H9 (cell line): ENCODE data around the gene KCNMA1. TPM values are rescaled to one million over a fixed set of nuclear protein-coding genes. Genes with fewer than 3 reads are reported as not detected.

Experiments
- DNase-seq: peaks from one replicate; pipeline ENCODE4 v3.0.0-alpha.2; 2017
- H2AFZ ChIP-seq: one replicate; pipeline ENCODE4 v1.6.1; 2013; ENCODE audit warnings: mild to moderate bottlenecking, low read length, control low read depth, moderate library complexity
- H2AK5ac ChIP-seq: 2 replicates; pipeline ENCODE4 v1.6.1; 2013; ENCODE audit warnings: low read length, control low read depth, mixed read lengths; ENCODE audit not compliant: insufficient read length
- H2BK120ac ChIP-seq: one replicate; pipeline ENCODE4 v1.6.1; 2013; ENCODE audit warnings: low read depth, mild to moderate bottlenecking, low read length, control low read depth, inconsistent platforms; ENCODE audit not compliant: poor library complexity, severe bottlenecking
- H2BK12ac ChIP-seq: 2 replicates; pipeline ENCODE4 v1.6.1; 2013; ENCODE audit warnings: low read length, control low read depth, mixed read lengths, low read depth; ENCODE audit not compliant: insufficient read length
- H2BK15ac ChIP-seq: 2 replicates; pipeline ENCODE4 v1.6.1; 2013; ENCODE audit warnings: low read depth, low read length, control low read depth
- H2BK20ac ChIP-seq: one replicate; pipeline ENCODE4 v1.6.1; 2013; ENCODE audit warnings: low read depth, mild to moderate bottlenecking, low read length, control low read depth, inconsistent platforms; ENCODE audit not compliant: poor library complexity, severe bottlenecking
- H2BK5ac ChIP-seq: 2 replicates; pipeline ENCODE4 v1.6.1; 2013; ENCODE audit warnings: low read length, control low read depth, mixed read lengths; ENCODE audit not compliant: insufficient read length
- H3K14ac ChIP-seq: 2 replicates; pipeline ENCODE4 v1.6.1; 2013; ENCODE audit warnings: low read length, control low read depth; ENCODE audit not compliant: insufficient read depth
- H3K18ac ChIP-seq: 2 replicates; pipeline ENCODE4 v1.6.1; 2013; ENCODE audit warnings: low read depth, mild to moderate bottlenecking, mixed read lengths, low read length, control low read depth; ENCODE audit not compliant: insufficient read length
- H3K23ac ChIP-seq: 2 replicates; pipeline ENCODE4 v1.6.1; 2013; ENCODE audit warnings: low read length, control low read depth, mixed read lengths, low read depth; ENCODE audit not compliant: insufficient read length
- H3K23me2 ChIP-seq: 2 replicates; pipeline ENCODE4 v1.6.1; 2013; ENCODE audit warnings: low read depth, mild to moderate bottlenecking, mixed read lengths, low read length, control low read depth; ENCODE audit not compliant: insufficient read length, poor library complexity, severe bottlenecking
- H3K27ac ChIP-seq: 2 replicates; pipeline ENCODE4 v1.5.1; 2013; ENCODE audit warnings: low read length, control low read depth, mixed read lengths, low read depth; ENCODE audit not compliant: insufficient read length
- H3K27me3 ChIP-seq: 2 replicates; pipeline ENCODE4 v1.6.1; 2013; ENCODE audit warnings: low read length, control low read depth, inconsistent platforms; ENCODE audit not compliant: insufficient read depth
- H3K4ac ChIP-seq: 2 replicates; pipeline ENCODE4 v1.6.1; 2013; ENCODE audit warnings: low read depth, mild to moderate bottlenecking, control low read depth, inconsistent platforms, low read length, moderate library complexity
- H3K4me1 ChIP-seq: 2 replicates; pipeline ENCODE4 v1.6.1; 2013; ENCODE audit warnings: low read length, control low read depth, inconsistent platforms; ENCODE audit not compliant: insufficient read depth
- H3K4me2 ChIP-seq: 2 replicates; pipeline ENCODE4 v1.6.1; 2013; ENCODE audit warnings: low read length, control low read depth, mixed read lengths; ENCODE audit not compliant: insufficient read length, insufficient read depth
- H3K56ac ChIP-seq: 2 replicates; pipeline ENCODE4 v1.6.1; 2013; ENCODE audit warnings: low read depth, mild to moderate bottlenecking, mixed read lengths, low read length, control low read depth; ENCODE audit not compliant: insufficient read length
- H3K79me1 ChIP-seq: 2 replicates; pipeline ENCODE4 v1.6.1; 2013; ENCODE audit warnings: low read depth, mild to moderate bottlenecking, moderate library complexity, low read length, control low read depth, inconsistent platforms; ENCODE audit not compliant: insufficient read depth, poor library complexity, severe bottlenecking
- H3K79me2 ChIP-seq: 2 replicates; pipeline ENCODE4 v1.6.1; 2013; ENCODE audit warnings: low read length, control low read depth, inconsistent platforms; ENCODE audit not compliant: insufficient read depth
- H3K9ac ChIP-seq: 2 replicates; pipeline ENCODE4 v1.6.1; 2013; ENCODE audit warnings: low read length, control low read depth, mixed read lengths; ENCODE audit not compliant: insufficient read length; ENCODE audit errors: extremely low read depth
- H3K9me3 ChIP-seq: one replicate; pipeline ENCODE4 v1.6.1; 2013; ENCODE audit warnings: low read depth, low read length, inconsistent platforms; ENCODE audit not compliant: control insufficient read depth
- H3T11ph ChIP-seq: one replicate; pipeline ENCODE4 v1.6.1; 2013; ENCODE audit warnings: mild to moderate bottlenecking, low read length, control low read depth, inconsistent platforms
- H4K20me1 ChIP-seq: one replicate; pipeline ENCODE4 v1.6.1; 2013; ENCODE audit not compliant: control insufficient read depth, insufficient read length, insufficient read depth
- H4K5ac ChIP-seq: 2 replicates; pipeline ENCODE4 v1.6.1; 2013; ENCODE audit warnings: low read depth, mild to moderate bottlenecking, mixed read lengths, low read length, control low read depth; ENCODE audit not compliant: insufficient read length
- H4K8ac ChIP-seq: replicated peaks from 2 replicates; pipeline ENCODE4 v1.6.1; 2013; ENCODE audit warnings: low read length, control low read depth, mixed read lengths, low read depth; ENCODE audit not compliant: insufficient read length
- H4K91ac ChIP-seq: 2 replicates; pipeline ENCODE4 v1.6.1; 2013; ENCODE audit warnings: low read depth, mild to moderate bottlenecking, moderate library complexity, mixed read lengths, low read length, control low read depth; ENCODE audit not compliant: insufficient read length
- H3K27ac Mint-ChIP-seq, 3 experiments: 2 replicates in 2 of 3; 3 replicates in 1 of 3; pipeline ENCODE4 v1.8.0; 2020 to 2021; ENCODE audit warnings: mixed read lengths in 3 of 3, mild to moderate bottlenecking in 1 of 3, moderate library complexity in 1 of 3
- H3K27me3 Mint-ChIP-seq: 2 replicates; pipeline ENCODE4 v1.8.0; 2021; ENCODE audit warnings: low read depth, mild to moderate bottlenecking, moderate library complexity, mixed read lengths
- H3K36me3 Mint-ChIP-seq, 3 experiments: 2 replicates in 2 of 3; 3 replicates in 1 of 3; pipeline ENCODE4 v1.8.0; 2020 to 2021; ENCODE audit warnings: low read depth in 3 of 3, mixed read lengths in 3 of 3; ENCODE audit not compliant: insufficient read depth in 1 of 3
- H3K4me1 Mint-ChIP-seq, 2 experiments: 2 replicates each; pipeline ENCODE4 v1.8.0; 2020; ENCODE audit warnings: mixed read lengths in 2 of 2
- H3K4me3 Mint-ChIP-seq, 2 experiments: 2 replicates in 1 of 2; 3 replicates in 1 of 2; pipeline ENCODE4 v1.8.0; 2020 to 2021; ENCODE audit warnings: mild to moderate bottlenecking in 2 of 2, mixed read lengths in 2 of 2, moderate library complexity in 1 of 2
- H3K9me3 Mint-ChIP-seq, 2 experiments: 2 replicates in 1 of 2; 3 replicates in 1 of 2; pipeline ENCODE4 v1.8.0; 2020; ENCODE audit warnings: mild to moderate bottlenecking in 2 of 2, mixed read lengths in 2 of 2, moderate library complexity in 1 of 2
- CTCF ChIP-seq: fragments of 200-600 bp; sonication (generic); conservative IDR thresholded peaks from 3 replicates; pipeline ENCODE4 v1.8.0; 2021; ENCODE audit warnings: antibody characterized with exemption, mild to moderate bottlenecking
- WGBS: extraction: QIAGEN DNeasy Blood & Tissue Kit; methylation state at CpG from one replicate; pipeline ENCODE4 v1.1.7; 2013; ENCODE audit warnings: missing lambda C conversion rate, low lambda C conversion rate, mixed read lengths; ENCODE audit not compliant: insufficient read length; ENCODE audit errors: extremely low coverage; 5-methylcytosine and 5-hydroxymethylcytosine counted together
- total RNA-seq: library from RNA; stranded (reverse); gene quantifications from 2 replicates; pipeline ENCODE4 v1.2.1, GENCODE V29; 2021

Gene KCNMA1
- total RNA-seq, 1 experiment from 2014 or later, result 2.0 TPM

GRCh38 chr10:76974017-76974691 is 663.5 kb downstream of the KCNMA1 start:
- Mint-ChIP-seq H3K4me1 (peaks cover 15 to 17% of the 10 kb centered on the region in 2 experiments), H3K9me3 (no peaks in the 10 kb centered on the region)

More at GRCh38 chr10:76974017-76974691, 663.5 kb downstream of the KCNMA1 start:
- Histone ChIP-seq H3K23ac (no peak overlapping the region), H3K27me3 (no peaks in the 10 kb centered on the region), H3K4me2 (no peak overlapping the region), H4K91ac (no peak overlapping the region), H3T11ph (no peak overlapping the region), H3K4me1 (no peaks in the 10 kb centered on the region), H3K9me3 (no peaks in the 10 kb centered on the region), H3K79me2 (no peaks in the 10 kb centered on the region), H3K14ac (no peak overlapping the region), H4K8ac (no peak overlapping the region), H4K5ac (no peak overlapping the region), H3K18ac (no peak overlapping the region), H2BK120ac (no peak overlapping the region), H3K79me1 (no peaks in the 10 kb centered on the region), H2AK5ac (no peak overlapping the region), H2AFZ (no peak overlapping the region), H4K20me1 (no peaks in the 10 kb centered on the region), H3K56ac (no peak overlapping the region), H2BK12ac (no peak overlapping the region), H2BK20ac (no peak overlapping the region), H3K23me2 (no peaks in the 10 kb centered on the region), H3K27ac (no peak overlapping the region), H3K4ac (no peak overlapping the region), H3K9ac (no peak overlapping the region), H2BK5ac (no peak overlapping the region), H2BK15ac (no peak overlapping the region)
- no CpG with 5 or more reads among the region's 10 CpGs for WGBS
- H3K36me3 Mint-ChIP-seq, result no peaks in the 10 kb centered on the region
- no peak overlapping the region for H3K4me3 Mint-ChIP-seq
- TF ChIP-seq CTCF, result no peak
- no peaks in the 10 kb centered on the region for H3K27me3 Mint-ChIP-seq
- no peak for DNase-seq
- no peak overlapping the region for H3K27ac Mint-ChIP-seq
